CD4-positive, alpha-beta memory T cell (primary cell): ENCODE measurements around the gene DGCR8. TPM values are rescaled to one million over a fixed set of nuclear protein-coding genes. Genes with fewer than 3 reads are reported as not detected.
"Not testable (repeated sequence)": the region's sequence is repeated elsewhere in the genome, so short reads cannot be mapped to it uniquely, and the experiment has no call there.

Experiments
- CTCF ChIA-PET: fragments of 350-600 bp; sonication (Branson Sonifier 250); formaldehyde crosslinking; loops from one replicate; lab custom pipeline; 2021; ENCODE audit warnings: inconsistent platforms; ENCODE audit not compliant: partially characterized antibody; lab: Charles Lee
- POLR2A ChIA-PET: fragments of 350-600 bp; sonication (Branson Sonifier 250); formaldehyde crosslinking; loops from one replicate; lab custom pipeline; 2021; ENCODE audit not compliant: partially characterized antibody; lab: Charles Lee
- DNase-seq, 5 donors: peaks; one replicate each; pipeline versions ENCODE4 v3.0.0 to v3.0.0-alpha.2; 2020 to 2022; ENCODE audit warnings: mixed read lengths in 1 of 5
- H3K27ac ChIP-seq: one replicate; pipeline ENCODE4 v1.7.0; 2013; ENCODE audit warnings: low read depth, low read length
- H3K27me3 ChIP-seq: 2 replicates; pipeline ENCODE4 v1.7.0; 2013; ENCODE audit warnings: mild to moderate bottlenecking, low read length, moderate library complexity; ENCODE audit not compliant: insufficient read depth
- H3K36me3 ChIP-seq: 2 replicates; pipeline ENCODE4 v1.7.0; 2013; ENCODE audit warnings: mild to moderate bottlenecking, low read length, moderate library complexity; ENCODE audit not compliant: insufficient read depth
- H3K4me1 ChIP-seq: 2 replicates; pipeline ENCODE4 v1.7.0; 2013; ENCODE audit warnings: mild to moderate bottlenecking, low read length, moderate library complexity; ENCODE audit not compliant: insufficient read depth
- H3K4me3 ChIP-seq, 2 donors: one replicate each; pipeline ENCODE4 v1.7.0; 2013; ENCODE audit warnings: low read length in 2 of 2, mild to moderate bottlenecking in 1 of 2
- H3K9me3 ChIP-seq, 2 donors: one replicate each; pipeline ENCODE4 v1.7.0; 2013; ENCODE audit warnings: low read length in 2 of 2, control low read depth in 1 of 2; ENCODE audit not compliant: control insufficient read depth in 1 of 2
- H3K27ac Mint-ChIP-seq, 7 donors: one replicate each; pipeline ENCODE4 v1.8.0; 2020 to 2021; ENCODE audit warnings: mixed read lengths in 7 of 7, mild to moderate bottlenecking in 6 of 7, inconsistent platforms in 3 of 7, moderate library complexity in 3 of 7
- H3K27me3 Mint-ChIP-seq, 2 donors: one replicate each; pipeline ENCODE4 v1.8.0; 2020 to 2021; ENCODE audit warnings: mixed read lengths in 2 of 2
- H3K36me3 Mint-ChIP-seq, 2 donors: one replicate each; pipeline ENCODE4 v1.8.0; 2020 to 2021; ENCODE audit warnings: mixed read lengths in 2 of 2, inconsistent platforms in 1 of 2, mild to moderate bottlenecking in 1 of 2
- H3K4me1 Mint-ChIP-seq, 4 donors: one replicate each; pipeline ENCODE4 v1.8.0; 2020 to 2021; ENCODE audit warnings: mixed read lengths in 4 of 4, mild to moderate bottlenecking in 1 of 4
- H3K4me3 Mint-ChIP-seq, 8 donors: one replicate each; pipeline ENCODE4 v1.8.0; 2020 to 2021; ENCODE audit warnings: mixed read lengths in 8 of 8, mild to moderate bottlenecking in 7 of 8, moderate library complexity in 6 of 8, inconsistent platforms in 3 of 8
- H3K9me3 Mint-ChIP-seq, 8 donors: one replicate each; pipeline ENCODE4 v1.8.0; 2020 to 2021; ENCODE audit warnings: mixed read lengths in 8 of 8, mild to moderate bottlenecking in 5 of 8, inconsistent platforms in 3 of 8, moderate library complexity in 1 of 8
- intact Hi-C: fragments of 100-400 bp; cut with micrococcal nuclease; formaldehyde crosslinking; loops from one replicate; pipeline ENCODE4 v1.15.1; 2023
- polyA plus RNA-seq, 2 donors: library from polyadenylated mRNA; unstranded; fragments of 300-500 nt; fragmentation: Illumina TruSeq; gene quantifications; one replicate each; pipeline ENCODE4 v1.2.3, GENCODE V29; 2021
- total RNA-seq, 2 experiments: library from RNA; stranded (reverse); gene quantifications; one replicate each; pipeline ENCODE4 v1.2.3, GENCODE V29; 2021

DGCR8 gene
- total and polyA plus RNA-seq, 4 experiments from 2014 or later: 2.2 to 48.2 (median 26.3) TPM

DNA sequence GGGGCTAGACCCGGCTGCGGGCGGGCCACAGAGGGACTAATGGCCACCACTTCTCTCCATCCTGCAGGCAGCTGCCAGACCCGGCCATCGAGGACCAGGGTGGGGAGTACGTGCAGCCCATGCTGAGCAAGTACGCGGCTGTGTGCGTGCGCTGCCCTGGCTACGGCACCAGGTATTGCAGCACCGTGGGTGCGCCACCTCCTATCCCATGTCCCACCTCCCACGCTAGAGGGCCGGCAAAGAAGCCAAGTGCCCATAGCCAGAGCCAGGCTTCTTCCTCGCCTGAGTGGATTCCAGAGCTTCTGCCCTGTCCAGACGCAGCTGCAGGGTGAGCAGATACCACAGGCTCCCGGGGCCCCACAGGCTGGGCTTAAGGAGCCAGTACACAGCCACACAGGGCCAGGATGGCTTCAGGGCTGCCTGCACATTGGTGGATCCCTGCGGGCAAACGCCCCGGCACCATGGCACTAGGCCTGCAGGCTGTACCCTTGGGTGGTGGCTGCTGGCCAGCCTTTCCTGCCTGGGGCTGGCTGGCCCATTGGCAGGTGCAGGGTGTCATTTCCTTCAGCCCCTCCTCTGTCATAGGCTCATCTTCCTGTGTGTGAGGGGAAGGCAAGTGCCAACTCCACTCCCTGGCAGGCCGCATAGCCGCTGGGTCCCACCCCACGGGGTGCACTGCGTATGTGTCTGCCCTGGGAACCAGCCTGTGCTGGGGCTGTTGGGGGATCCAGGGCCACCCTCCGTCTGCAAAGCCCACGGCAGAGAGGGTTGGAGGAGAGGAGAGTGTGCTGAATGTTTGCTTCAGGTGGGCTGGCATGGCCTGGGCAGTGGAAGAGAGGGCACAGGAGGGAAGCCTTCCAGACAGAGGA, 16.5 kb upstream of the DGCR8 start:
- Mint-ChIP-seq H3K4me1 (peaks cover 0 to 9% (median 2%) of the 10 kb centered on the region in 4 donors), H3K36me3 (peaks cover 11 to 36% of the 10 kb centered on the region in 2 donors), H3K27me3 (no peaks in the 10 kb centered on the region), H3K4me3 (no peak overlapping the region), H3K27ac (no peak overlapping the region), H3K9me3 (peaks cover 0 to 3% (median 0%) of the 10 kb centered on the region in 8 donors)
- ChIA-PET POLR2A (no interaction called here), CTCF (no interaction called here)
- no peak overlapping the region for H3K4me3 ChIP-seq
- H3K27ac ChIP-seq: no peak overlapping the region
- no peak for DNase-seq
- H3K4me1 ChIP-seq: peaks cover 5% of the 10 kb centered on the region
- H3K9me3 ChIP-seq: no peaks in the 10 kb centered on the region
- H3K36me3 ChIP-seq: peaks cover 35% of the 10 kb centered on the region
- intact Hi-C loops: no loop called here
- H3K27me3 ChIP-seq: no peaks in the 10 kb centered on the region

DNA sequence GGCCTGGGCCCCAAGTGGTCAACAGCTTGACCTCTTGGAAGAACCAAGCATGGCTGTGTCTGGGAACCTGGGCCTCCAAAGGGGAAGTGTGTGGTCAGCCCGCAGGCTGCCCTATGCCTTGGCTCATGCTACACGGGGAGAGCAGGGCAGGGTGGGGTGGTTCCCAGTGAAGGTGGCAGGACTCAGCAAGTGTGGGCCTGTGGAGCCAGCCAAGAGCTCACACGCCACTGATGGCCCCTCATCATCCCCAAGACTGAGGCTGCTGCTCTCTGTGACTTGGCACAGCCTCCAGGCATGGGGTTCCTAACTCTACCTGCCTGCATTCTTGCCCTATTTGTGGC, 15.9 kb upstream of the DGCR8 start:
- H3K4me1 ChIP-seq: peaks cover 5% of the 10 kb centered on the region
- CTCF ChIA-PET: no interaction called here
- Mint-ChIP-seq H3K4me3 (no peak overlapping the region), H3K27ac (no peak overlapping the region), H3K27me3 (no peaks in the 10 kb centered on the region), H3K9me3 (peaks cover 0 to 3% (median 0%) of the 10 kb centered on the region in 8 donors), H3K36me3 (peaks cover 7 to 30% of the 10 kb centered on the region in 2 donors), H3K4me1 (peaks cover 0 to 6% (median under 1%) of the 10 kb centered on the region in 4 donors)
- intact Hi-C loops: no loop called here
- no peak overlapping the region for H3K4me3 ChIP-seq
- DNase-seq: no peak
- no peak overlapping the region for H3K27ac ChIP-seq
- H3K9me3 ChIP-seq: no peaks in the 10 kb centered on the region
- H3K27me3 ChIP-seq: no peaks in the 10 kb centered on the region
- POLR2A ChIA-PET: no interaction called here
- H3K36me3 ChIP-seq: peaks cover 35% of the 10 kb centered on the region

DNA sequence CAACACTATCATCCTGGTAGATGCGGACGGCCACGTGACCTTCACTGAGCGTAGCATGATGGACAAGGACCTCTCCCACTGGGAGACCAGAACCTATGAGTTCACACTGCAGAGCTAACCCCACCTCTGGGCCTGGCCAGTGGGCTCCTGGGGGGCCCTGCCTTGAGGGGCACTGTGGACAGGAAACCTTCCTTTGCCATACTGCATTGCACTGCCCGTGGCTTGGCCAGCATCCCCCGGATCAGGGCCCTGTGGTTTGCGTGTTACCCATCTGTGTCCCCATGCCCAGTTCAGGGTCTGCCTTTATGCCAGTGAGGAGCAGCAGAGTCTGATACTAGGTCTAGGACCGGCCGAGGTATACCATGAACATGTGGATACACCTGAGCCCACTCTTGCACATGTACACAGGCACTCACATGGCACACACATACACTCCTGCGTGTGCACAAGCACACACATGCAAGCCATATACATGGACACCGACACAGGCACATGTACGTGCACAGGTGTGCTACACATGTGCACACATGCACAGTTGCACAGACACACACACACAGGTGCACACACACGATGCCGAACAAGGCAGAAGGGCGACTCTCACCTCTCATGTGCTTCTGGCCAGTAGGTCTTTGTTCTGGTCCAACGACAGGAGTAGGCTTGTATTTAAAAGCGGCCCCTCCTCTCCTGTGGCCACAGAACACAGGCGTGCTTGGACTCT, 15.3 kb upstream of the DGCR8 start:
- Mint-ChIP-seq H3K36me3 (peaks cover 6 to 26% of the 10 kb centered on the region in 2 donors), H3K4me1 (peaks cover 0 to 2% (median 0%) of the 10 kb centered on the region in 4 donors), H3K27ac (no peak overlapping the region), H3K27me3 (no peaks in the 10 kb centered on the region), H3K4me3 (no peak overlapping the region), H3K9me3 (peaks cover 0 to 3% (median 0%) of the 10 kb centered on the region in 8 donors)
- DNase-seq: no peak
- ChIA-PET CTCF (no interaction called here), POLR2A (no interaction called here)
- intact Hi-C loops: no loop called here
- H3K27ac ChIP-seq: no peak overlapping the region
- H3K27me3 ChIP-seq: no peaks in the 10 kb centered on the region
- H3K36me3 ChIP-seq: peaks cover 35% of the 10 kb centered on the region
- peaks cover 5% of the 10 kb centered on the region for H3K4me1 ChIP-seq
- no peaks in the 10 kb centered on the region for H3K9me3 ChIP-seq
- H3K4me3 ChIP-seq: no peak overlapping the region

DNA sequence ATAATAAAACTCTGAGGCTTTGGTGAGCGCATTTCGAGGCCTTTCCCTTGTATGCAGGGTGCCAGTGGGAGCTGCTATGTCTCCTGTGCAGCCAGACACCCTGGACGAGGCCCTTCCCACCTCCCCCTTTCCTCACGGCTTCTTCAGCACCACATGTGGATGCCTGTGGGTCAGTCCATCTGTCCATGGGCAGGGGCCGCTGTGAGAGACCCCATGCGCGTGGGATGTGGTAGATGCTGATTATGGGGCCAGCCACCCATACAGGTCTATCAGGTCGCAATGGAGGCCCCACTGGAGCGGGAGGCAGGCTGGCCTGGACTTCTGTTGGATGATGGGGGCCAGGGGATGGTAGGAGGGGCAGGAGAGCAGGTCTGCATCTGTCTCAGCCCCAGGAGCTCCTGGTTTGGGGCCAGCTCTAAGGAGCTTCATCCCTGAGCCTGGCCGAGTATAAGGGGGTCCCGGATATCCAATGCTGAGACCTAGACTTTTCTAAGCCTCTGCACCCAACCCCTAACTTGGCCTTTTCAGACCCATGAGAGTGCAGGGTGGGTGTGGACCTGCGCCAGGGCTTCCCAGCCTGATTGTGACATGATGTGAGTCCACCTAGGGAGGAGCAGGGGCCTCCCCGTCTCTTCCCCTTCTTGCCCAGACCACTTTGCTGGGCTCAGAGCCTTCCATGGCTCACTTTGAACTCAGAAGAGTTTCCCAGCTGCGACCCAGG, 14.0 kb upstream of the DGCR8 start:
- Histone ChIP-seq H3K36me3 (peaks cover 27% of the 10 kb centered on the region), H3K9me3 (no peaks in the 10 kb centered on the region), H3K4me3 (no peak overlapping the region), H3K27ac (no peak overlapping the region), H3K27me3 (no peaks in the 10 kb centered on the region), H3K4me1 (no peaks in the 10 kb centered on the region)
- Mint-ChIP-seq H3K27ac (no peak overlapping the region), H3K27me3 (no peaks in the 10 kb centered on the region), H3K4me3 (no peak overlapping the region), H3K36me3 (peaks cover 6 to 20% of the 10 kb centered on the region in 2 donors), H3K9me3 (peaks cover 0 to 2% (median 0%) of the 10 kb centered on the region in 8 donors), H3K4me1 (peaks cover 0 to 2% (median 0%) of the 10 kb centered on the region in 4 donors)
- intact Hi-C loops: no loop called here
- CTCF ChIA-PET: no interaction called here
- POLR2A ChIA-PET: no interaction called here
- no peak for DNase-seq

DNA sequence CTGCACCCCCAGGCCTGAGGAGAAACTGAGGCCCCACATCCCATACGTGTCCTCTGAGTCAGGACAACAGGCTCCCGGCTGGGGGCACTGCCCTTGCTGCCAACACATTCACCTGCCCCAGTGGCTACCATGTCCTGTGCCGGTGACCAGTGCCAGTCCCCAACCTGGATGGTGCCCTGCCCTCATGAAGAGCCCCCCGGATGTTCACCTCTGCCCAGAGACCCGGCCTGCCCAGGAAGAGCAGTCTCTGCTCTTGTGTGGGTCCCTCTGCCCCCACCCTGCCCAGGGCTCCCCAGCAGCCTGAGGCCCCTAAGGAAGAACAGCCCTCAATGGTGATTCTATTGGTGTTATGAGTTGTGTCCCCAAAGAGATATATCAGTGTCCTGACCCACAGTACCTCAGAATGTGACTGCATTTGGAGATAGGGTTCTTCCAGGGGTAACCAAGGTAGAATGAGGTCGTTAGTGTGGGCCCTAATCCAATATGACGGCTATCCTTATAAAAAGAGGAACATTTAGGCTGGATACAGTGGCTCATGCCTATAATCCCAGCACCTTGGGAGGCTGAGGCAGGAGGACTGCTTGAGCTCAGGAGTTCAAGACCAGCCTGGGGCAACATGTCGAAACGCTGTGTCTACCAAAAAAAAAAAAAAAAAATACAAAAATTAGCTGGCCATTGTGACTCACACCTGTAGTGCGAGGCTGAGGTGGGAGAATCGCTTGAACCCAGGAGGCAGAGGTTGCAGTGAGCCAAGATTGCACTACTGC, 13.2 kb upstream of the DGCR8 start:
- ChIA-PET CTCF (no interaction called here), POLR2A (no interaction called here)
- DNase-seq: no peak
- H3K27me3 ChIP-seq: no peaks in the 10 kb centered on the region
- Mint-ChIP-seq H3K27me3 (no peaks in the 10 kb centered on the region), H3K36me3 (peaks cover 6 to 18% of the 10 kb centered on the region in 2 donors), H3K9me3 (no peaks in the 10 kb centered on the region), H3K4me1 (peaks cover 0 to 2% (median 0%) of the 10 kb centered on the region in 4 donors), H3K4me3 (no peak overlapping the region), H3K27ac (peak overlapping the region in 1 of 7 donors; percentile 46)
- intact Hi-C loops: no loop called here
- H3K27ac ChIP-seq: no peak overlapping the region
- peaks cover 19% of the 10 kb centered on the region for H3K36me3 ChIP-seq
- no peak overlapping the region for H3K4me3 ChIP-seq
- H3K9me3 ChIP-seq: no peaks in the 10 kb centered on the region
- H3K4me1 ChIP-seq: no peaks in the 10 kb centered on the region

DNA sequence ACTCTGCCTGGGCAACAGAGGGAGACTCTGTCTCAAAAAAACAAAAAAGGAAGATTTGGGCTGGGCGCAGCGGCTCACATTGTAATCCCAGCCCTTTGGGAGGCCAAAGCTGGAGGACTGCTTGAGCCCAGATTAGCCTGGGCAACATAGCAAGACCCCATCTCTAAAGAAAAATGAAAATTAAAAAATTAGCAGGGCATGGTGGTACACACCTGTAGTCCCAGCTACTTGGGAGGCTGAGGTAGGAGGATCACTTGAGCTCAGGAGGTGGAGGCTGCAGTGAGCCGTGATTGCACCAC, 12.7 kb upstream of the DGCR8 start:
- DNase-seq, H3K27ac ChIP-seq, CTCF ChIA-PET, H3K4me3 Mint-ChIP-seq, H3K4me1 Mint-ChIP-seq, POLR2A ChIA-PET, H3K4me3 ChIP-seq, intact Hi-C loops, H3K27me3 Mint-ChIP-seq, H3K4me1 ChIP-seq, H3K27me3 ChIP-seq, H3K9me3 Mint-ChIP-seq, H3K9me3 ChIP-seq, H3K27ac Mint-ChIP-seq: not testable (repeated sequence)
- H3K36me3 Mint-ChIP-seq: peaks cover 6 to 17% of the 10 kb centered on the region in 2 donors
- peaks cover 14% of the 10 kb centered on the region for H3K36me3 ChIP-seq
